COLO829 (cell line): ENCODE measurements around the gene CLIC3.
A peak's percentile ranks its signal among the peaks of the same experiment; 100 is the strongest.

Experiments
- DNase-seq: peaks from one replicate; pipeline ENCODE4 v3.0.0; 2012; ENCODE audit warnings: low spot score

CLIC3 gene

GRCh38 chr9:136951541-136952320 is 44.6 kb downstream of the CLIC3 start, which contains the start of gene LCN12:
TSS of gene LCN12 (plus strand) at chr9:136952273. CDS start at chr9:136952328, 55 bp downstream.
- DNase-seq, result no peak

- DNase-seq, result no peak
These were observed 45.6 kb downstream of the CLIC3 start for GRCh38 chr9:136950656-136951276.

GRCh38 chr9:136949817-136950655 is 46.3 kb downstream of the CLIC3 start:
- DNase-seq, result peak; percentile 95

DNA sequence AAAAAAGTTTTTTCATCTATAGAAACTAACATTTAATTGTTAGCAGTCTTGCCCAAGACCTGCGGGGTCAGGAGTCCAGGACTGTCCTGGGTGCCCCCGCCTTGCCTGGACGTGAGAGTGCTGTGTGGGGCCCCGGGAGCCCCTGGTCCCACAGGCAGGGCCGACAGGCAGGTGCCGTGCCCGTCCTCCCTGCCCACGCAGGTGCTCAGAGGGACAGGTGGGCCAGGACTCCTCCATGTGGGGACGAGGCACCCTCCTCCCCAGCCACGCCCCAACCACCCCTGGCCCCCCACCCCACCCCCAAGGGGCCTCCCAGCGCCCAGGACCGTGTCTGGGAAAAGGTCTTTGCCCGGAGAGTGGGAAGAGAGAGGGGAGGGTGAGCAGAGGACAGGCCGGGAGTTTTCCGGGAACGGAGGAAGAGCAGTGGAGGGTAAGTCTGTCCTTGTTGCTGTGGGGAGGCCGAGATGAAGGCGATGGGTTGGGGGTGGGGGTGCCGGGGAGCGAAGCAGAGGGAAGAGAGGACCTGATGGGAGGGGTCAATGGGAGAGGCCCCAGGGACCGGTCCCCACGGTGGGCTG is 47.0 kb downstream of the CLIC3 start:
- DNase-seq, result no peak

GRCh38 chr9:136947955-136948510 is 48.3 kb downstream of the CLIC3 start:
- no peak for DNase-seq

DNA sequence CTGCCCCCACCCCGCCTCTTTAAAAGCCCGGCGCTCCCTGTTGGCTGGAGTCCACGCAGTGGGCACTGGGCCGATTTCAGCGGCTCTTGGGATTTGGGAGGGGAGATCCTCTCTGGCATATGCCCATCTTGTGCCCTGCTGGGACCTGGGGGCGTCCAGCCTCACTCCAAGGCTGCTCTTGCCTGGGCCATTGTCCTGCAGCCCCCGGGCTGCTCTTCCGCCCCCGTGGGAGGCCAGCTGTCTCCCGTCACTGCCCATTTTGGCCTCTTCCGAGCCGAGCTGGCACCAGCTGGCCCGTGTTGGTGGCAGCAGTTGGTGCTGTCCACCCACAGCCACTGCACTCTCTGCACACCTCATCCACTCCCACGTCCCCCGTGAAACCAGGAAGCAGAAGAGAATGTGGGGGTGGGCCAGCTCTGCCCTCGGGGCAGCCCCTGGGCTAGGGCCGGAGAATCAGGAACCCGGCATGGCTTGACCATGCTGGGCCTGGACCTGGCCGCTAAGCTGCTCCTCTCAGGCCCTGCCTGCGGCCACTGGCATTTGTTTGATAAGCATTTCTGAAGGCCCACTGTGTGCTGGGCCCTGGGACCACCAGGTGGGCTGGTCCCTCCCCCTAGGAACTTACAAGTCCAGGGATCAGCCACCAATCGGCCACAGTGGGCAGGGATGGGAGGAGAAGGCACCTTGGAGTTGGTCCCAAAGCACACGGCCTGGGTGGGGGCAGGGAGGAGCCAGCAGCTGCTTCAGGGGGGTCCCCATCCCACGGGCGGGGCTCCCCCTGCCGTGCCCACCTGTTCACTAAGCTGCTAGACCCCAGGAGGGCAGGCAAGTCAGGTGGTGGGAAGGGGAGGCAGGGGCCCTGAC is 49.1 kb downstream of the CLIC3 start:
- no peak for DNase-seq

- DNase-seq, result no peak
These were observed 49.9 kb downstream of the CLIC3 start for GRCh38 chr9:136946228-136947027.

- DNase-seq, result no peak
These were observed 50.8 kb downstream of the CLIC3 start for GRCh38 chr9:136945333-136946227.
